ENCODE results near the gene CACNG8.
"Not testable (repeated sequence)": the region's sequence is repeated elsewhere in the genome, so short reads cannot be mapped to it uniquely, and the experiment has no call there.

CACNG8 gene

GRCh38 chr19:53962887-53963431 is at the start of gene CACNG8:
Gene CACNG8, plus strand, starts transcription at chr19:53962937.
- no peak for DNase-seq

- no peak for DNase-seq
Observed at GRCh38 chr19:53915000-53915399, 47.7 kb upstream of the CACNG8 start.

- no peak for DNase-seq
Observed at GRCh38 chr19:53916004-53916403, 46.7 kb upstream of the CACNG8 start.

- no peak for DNase-seq
Observed at GRCh38 chr19:53917356-53917755, 45.4 kb upstream of the CACNG8 start.

- DNase-seq: peak; percentile 44
Observed at GRCh38 chr19:53927739-53928138, 35.0 kb upstream of the CACNG8 start.

- DNase-seq: no peak
Observed at GRCh38 chr19:53936029-53936428, 26.7 kb upstream of the CACNG8 start.

GRCh38 chr19:53942001-53942786 is 20.5 kb upstream of the CACNG8 start:
- no peak for DNase-seq

- DNase-seq: no peak
Observed at GRCh38 chr19:53944416-53944815, 18.3 kb upstream of the CACNG8 start.

- DNase-seq: no peak
Observed at GRCh38 chr19:53944933-53945332, 17.8 kb upstream of the CACNG8 start.

GRCh38 chr19:53945441-53945840 is 17.3 kb upstream of the CACNG8 start:
- no peak for DNase-seq

GRCh38 chr19:53945998-53946397 is 16.7 kb upstream of the CACNG8 start:
- DNase-seq: no peak

- no peak for DNase-seq
Observed at GRCh38 chr19:53947624-53948023, 15.1 kb upstream of the CACNG8 start.

GRCh38 chr19:53948611-53949010 is 14.1 kb upstream of the CACNG8 start:
- DNase-seq: not testable (repeated sequence)

GRCh38 chr19:53951436-53951835 is 11.3 kb upstream of the CACNG8 start:
- no peak for DNase-seq

- DNase-seq: no peak
Observed at GRCh38 chr19:53951947-53952346, 10.8 kb upstream of the CACNG8 start.

- DNase-seq: no peak
Observed at GRCh38 chr19:53953383-53953782, 9.4 kb upstream of the CACNG8 start.

- no peak for DNase-seq
Observed at GRCh38 chr19:53957448-53958167, 5.1 kb upstream of the CACNG8 start.

- no peak for DNase-seq
Observed at GRCh38 chr19:53958168-53958571, 4.6 kb upstream of the CACNG8 start.

- no peak for DNase-seq
Observed at GRCh38 chr19:53958823-53959757, 3.6 kb upstream of the CACNG8 start.

GRCh38 chr19:53960187-53960586 is 2.5 kb upstream of the CACNG8 start:
- no peak for DNase-seq

- DNase-seq: no peak
Observed at GRCh38 chr19:53960886-53961285, 1.9 kb upstream of the CACNG8 start.

- no peak for DNase-seq
Observed at GRCh38 chr19:53961523-53962356, 997 bp upstream of the CACNG8 start.
